HG03432 (cell line): ENCODE measurements around the gene USP3.
"Not testable (repeated sequence)": the region's sequence is repeated elsewhere in the genome, so short reads cannot be mapped to it uniquely, and the experiment has no call there.

Source experiments
- ATAC-seq: cut with Tn5 transposase; IDR thresholded peaks from one replicate; pipeline ENCODE4 v1.9.1; 2021; ENCODE audit warnings: mild to moderate bottlenecking, moderate library complexity; ENCODE audit not compliant: unreplicated experiment

Gene USP3

GRCh38 chr15:63509056-63509954, 4.9 kb downstream of the USP3 start:
- ATAC-seq: no peak

GRCh38 chr15:63509955-63510940, 5.9 kb downstream of the USP3 start:
- ATAC-seq: no peak

- no peak for ATAC-seq
Observed at GRCh38 chr15:63512148-63512547, 7.8 kb downstream of the USP3 start.

DNA sequence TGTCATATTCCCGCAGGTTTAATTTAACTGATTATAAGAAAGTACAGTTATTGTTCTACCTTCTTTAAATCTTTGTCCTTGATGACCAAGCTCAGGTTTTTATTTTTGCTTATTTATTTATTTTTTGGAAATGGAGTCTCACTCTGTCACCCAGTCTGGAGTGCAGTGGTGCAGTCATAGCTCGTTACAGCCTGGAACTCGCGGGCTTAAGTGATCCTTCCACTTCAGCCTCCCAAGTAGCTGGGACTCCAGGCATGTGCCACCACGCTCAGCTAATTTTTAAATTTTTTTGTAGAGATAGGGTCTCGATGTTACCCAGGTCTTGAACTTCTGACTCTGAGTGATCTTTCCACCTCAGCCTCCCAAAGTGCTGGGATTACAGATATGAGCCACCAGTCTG, 8.9 kb downstream of the USP3 start:
- no peak for ATAC-seq

DNA sequence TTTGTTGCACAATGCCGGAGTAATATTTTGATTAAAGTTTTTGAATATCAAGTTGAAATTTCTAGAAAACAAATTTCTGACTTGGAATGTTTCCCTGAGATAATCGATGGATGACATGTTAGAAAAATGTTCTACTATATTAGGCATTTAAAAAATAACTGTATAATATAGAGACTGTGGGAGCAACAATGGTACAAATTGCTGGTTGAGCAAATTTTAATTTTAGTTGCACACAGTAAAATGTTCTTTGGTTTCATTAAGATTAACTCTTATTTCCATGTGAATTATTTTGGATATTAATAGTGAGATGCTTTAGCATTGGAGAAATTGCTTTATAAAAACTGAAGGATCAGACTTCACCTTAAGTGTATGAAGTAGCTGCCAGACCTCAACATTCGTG, 9.3 kb downstream of the USP3 start:
- no peak for ATAC-seq

- no peak for ATAC-seq
Observed at GRCh38 chr15:63514531-63514943, 10.1 kb downstream of the USP3 start.

DNA sequence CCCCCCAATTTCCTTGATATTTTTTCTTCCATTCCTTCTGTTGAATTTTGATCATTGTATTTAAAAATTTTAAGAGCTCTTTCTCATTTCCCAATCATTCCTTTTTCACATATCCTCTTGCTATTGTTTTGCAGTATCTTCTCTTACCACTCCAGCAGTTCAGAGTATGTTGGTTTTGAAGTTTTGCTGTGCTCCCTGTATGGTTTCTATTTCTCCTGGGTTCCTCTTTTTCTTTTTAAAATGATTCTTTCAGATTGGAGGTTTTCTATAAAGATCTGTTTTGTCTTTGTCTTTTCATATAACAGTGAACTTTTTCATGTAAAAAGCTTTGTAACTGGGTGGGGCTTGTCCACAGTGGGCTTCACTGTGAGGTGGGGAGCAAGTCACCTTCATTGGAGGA, 12.8 kb downstream of the USP3 start:
- ATAC-seq: no peak

DNA sequence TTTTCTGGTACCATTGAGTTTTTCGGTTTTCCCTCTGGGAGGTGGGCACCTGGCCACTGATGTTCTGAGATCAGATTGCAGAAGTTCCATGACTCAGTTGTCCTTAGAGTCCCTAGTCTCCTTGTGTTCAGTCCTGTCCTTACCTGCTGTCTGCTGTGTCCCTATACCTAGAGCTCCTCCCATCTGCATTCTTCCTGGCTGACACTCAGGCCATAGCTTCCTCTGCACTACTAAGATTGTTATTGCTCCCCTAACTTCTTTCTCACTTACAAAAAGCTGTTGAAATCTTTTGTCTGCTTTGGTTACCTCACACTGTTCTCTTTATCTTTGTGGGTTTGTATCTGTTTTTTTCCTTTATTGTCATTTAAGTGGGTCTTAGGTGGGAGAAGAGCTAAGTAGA, 13.2 kb downstream of the USP3 start:
- ATAC-seq: no peak

DNA sequence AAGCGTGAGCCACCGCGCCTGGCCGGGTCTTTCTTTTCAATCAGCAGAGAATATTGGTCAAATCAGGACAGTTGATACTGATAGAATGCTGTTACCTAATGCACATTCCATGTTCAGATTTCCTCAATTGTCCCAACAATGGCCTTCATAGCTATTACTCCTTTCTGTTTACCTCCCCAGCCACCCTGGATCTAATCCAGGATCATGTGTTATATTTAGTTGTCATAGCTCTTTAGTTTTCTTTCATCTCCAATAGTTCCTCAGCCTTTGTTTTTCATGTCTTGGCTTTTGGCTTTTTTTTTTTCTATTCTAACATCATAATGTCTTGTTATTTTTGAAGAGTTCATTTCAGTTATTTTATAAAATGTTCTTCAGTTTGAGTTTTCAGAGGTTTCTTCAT, 14.6 kb downstream of the USP3 start:
- ATAC-seq: no peak

- ATAC-seq: no peak
Observed at GRCh38 chr15:63519548-63520178, 15.3 kb downstream of the USP3 start.

- not testable (repeated sequence) for ATAC-seq
Observed at GRCh38 chr15:63520462-63520861, 16.1 kb downstream of the USP3 start.

- ATAC-seq: no peak
Observed at GRCh38 chr15:63522225-63522578, 17.8 kb downstream of the USP3 start.

- ATAC-seq: no peak
Observed at GRCh38 chr15:63523306-63523990, 19.1 kb downstream of the USP3 start.

DNA sequence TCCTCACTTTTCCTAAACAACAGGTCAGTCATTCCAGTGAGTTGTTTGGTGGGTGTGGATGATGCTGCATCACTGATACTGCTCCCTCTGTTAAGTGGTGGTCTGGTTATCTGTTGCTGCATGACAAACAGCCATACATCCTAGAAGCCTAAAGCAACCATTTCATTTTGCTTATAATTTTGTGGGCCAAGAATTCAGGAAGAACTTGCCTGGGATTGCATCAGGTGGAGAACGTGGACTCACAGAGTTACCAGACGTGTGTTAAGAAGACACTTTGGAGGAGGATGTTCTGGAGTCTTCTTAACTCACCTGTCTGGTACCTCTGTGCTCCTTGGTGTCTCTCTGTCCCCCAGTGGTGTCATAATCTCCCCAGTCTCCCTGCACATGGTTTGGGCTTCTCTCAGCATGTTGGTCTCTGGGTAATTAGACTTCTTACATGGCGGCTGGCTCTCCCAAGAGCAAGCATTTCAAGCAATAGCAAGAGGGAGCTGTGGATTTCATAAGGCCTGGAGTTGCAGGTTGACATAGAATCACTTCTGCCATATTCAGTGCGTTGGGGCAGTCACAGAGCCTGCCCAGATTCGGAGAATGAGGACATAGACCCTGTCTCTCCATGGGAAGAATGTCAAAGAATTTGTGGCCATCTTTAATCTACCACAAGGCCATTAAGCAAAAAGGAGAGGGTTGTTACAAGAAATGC, 20.1 kb downstream of the USP3 start:
- ATAC-seq: no peak

GRCh38 chr15:63526401-63526800, 22.0 kb downstream of the USP3 start:
- ATAC-seq: no peak

DNA sequence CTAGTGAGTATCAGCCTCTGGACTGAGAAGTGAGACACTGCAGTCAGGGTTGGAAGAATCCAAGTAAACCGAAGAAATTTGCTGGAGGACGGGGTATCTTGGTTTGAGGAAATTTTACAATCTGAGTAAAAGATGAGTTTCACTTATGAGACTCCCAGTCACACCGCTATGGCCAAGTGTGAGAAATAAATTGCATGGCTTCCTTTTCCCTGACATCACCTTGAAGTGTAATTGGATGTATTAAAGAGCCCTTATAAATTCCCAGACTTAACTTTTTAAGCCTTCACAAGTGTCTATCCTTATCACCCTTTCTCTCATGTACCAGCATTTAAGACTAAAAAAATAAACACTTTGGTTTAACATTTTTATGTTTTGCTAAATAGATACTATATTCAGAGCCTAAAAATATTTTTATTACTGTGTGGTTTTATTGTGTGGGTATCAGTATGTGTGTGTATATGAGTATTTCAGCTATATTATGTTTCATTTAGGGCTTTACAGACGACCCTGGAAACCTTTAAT, 23.8 kb downstream of the USP3 start:
- no peak for ATAC-seq

- ATAC-seq: no peak
Observed at GRCh38 chr15:63530235-63530634, 25.8 kb downstream of the USP3 start.

DNA sequence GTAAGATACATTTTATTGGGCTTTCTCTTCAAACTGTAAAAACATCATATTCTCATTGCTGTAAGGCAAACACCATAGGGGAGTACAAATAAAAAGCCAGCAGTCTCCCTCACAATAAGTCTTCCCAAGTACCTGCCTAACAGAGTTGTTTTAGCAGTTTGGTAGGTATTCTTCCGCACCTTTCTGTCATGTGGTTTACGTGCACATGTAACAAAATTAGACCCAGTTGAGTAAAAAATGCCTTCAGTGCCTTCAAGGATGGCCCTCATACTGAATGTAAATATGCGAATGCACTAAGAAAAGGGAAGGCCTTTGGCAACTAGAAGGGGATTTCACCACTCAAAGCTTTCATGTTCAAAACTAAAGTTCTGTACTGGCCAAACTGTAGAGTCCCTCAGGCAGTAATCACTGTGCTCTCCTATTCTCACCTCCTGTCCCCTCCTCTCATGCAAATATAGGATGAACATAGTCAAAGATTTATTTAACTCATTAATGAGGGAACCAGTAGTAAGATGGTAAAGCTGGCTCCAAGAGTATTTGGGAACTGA, 26.4 kb downstream of the USP3 start:
- peak; percentile 39 for ATAC-seq

- ATAC-seq: no peak
Observed at GRCh38 chr15:63531586-63531985, 27.2 kb downstream of the USP3 start.
